IPS-20b (cell line): Measurements from ENCODE around the gene HTR6.
A peak's percentile ranks its signal among the peaks of the same experiment; 100 is the strongest.

Source experiments
- H3K27ac ChIP-seq: one replicate; pipeline ENCODE4 v1.5.1; 2013; ENCODE audit warnings: low read length
- H3K27me3 ChIP-seq: 2 replicates; pipeline ENCODE4 v1.6.1; 2013; ENCODE audit warnings: mild to moderate bottlenecking, low read length, inconsistent platforms; ENCODE audit not compliant: insufficient read depth
- H3K36me3 ChIP-seq: 2 replicates; pipeline ENCODE4 v1.6.1; 2013; ENCODE audit warnings: low read depth, mild to moderate bottlenecking, inconsistent platforms, low read length, moderate library complexity; ENCODE audit not compliant: insufficient read depth
- H3K4me1 ChIP-seq: 2 replicates; pipeline ENCODE4 v1.6.1; 2013; ENCODE audit warnings: mild to moderate bottlenecking, control low read depth, inconsistent platforms, low read length, moderate library complexity; ENCODE audit not compliant: insufficient read depth
- H3K4me3 ChIP-seq: 2 replicates; pipeline ENCODE4 v1.5.1; 2013; ENCODE audit warnings: mild to moderate bottlenecking, low read length, inconsistent platforms
- H3K9ac ChIP-seq: 2 replicates; pipeline ENCODE4 v1.6.1; 2013; ENCODE audit warnings: low read depth, mild to moderate bottlenecking, inconsistent platforms, low read length, moderate library complexity
- H3K9me3 ChIP-seq: 2 replicates; pipeline ENCODE4 v1.6.1; 2013; ENCODE audit warnings: mild to moderate bottlenecking, low read depth, low read length, inconsistent platforms; ENCODE audit not compliant: insufficient read depth

HTR6 gene

GRCh38 chr1:19696820-19697219 is 32.1 kb downstream of the HTR6 start:
- Histone ChIP-seq H3K9ac (no peak overlapping the region), H3K4me3 (no peak overlapping the region), H3K27ac (no peak overlapping the region), H3K36me3 (no peaks in the 10 kb centered on the region), H3K27me3 (no peaks in the 10 kb centered on the region), H3K4me1 (no peaks in the 10 kb centered on the region), H3K9me3 (no peaks in the 10 kb centered on the region)

DNA sequence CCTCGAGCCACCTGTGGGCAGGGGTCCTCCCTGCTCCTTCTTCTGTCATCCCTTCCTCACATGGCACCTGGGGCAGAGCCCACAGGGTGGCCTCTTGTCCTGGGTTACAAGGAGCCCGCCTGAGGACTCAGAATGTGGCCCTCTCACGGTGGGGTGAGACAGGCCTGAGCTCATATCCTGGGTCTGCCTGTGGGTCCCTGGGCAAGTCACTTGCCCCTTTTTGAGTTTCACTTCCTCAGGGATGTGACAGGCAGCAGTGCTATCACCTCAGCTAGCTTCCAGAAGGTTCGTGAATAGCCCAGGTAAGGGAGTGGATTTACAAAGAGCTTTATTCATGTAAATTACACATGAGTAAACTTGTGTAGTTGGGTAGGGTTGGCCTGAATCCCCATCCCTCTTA is 33.5 kb downstream of the HTR6 start:
- Histone ChIP-seq H3K36me3 (no peaks in the 10 kb centered on the region), H3K4me1 (no peaks in the 10 kb centered on the region), H3K9ac (no peak overlapping the region), H3K9me3 (no peaks in the 10 kb centered on the region), H3K27ac (no peak overlapping the region), H3K4me3 (no peak overlapping the region), H3K27me3 (no peaks in the 10 kb centered on the region)

- no peaks in the 10 kb centered on the region for H3K36me3 ChIP-seq
- H3K27me3 ChIP-seq = no peaks in the 10 kb centered on the region
- H3K9me3 ChIP-seq = no peaks in the 10 kb centered on the region
- no peak overlapping the region for H3K27ac ChIP-seq
- no peak overlapping the region for H3K4me3 ChIP-seq
- no peak overlapping the region for H3K9ac ChIP-seq
- peaks cover 4% of the 10 kb centered on the region; the same call in 1 of the 2 replicates for H3K4me1 ChIP-seq
Measured at GRCh38 chr1:19700079-19700777, 35.6 kb downstream of the HTR6 start.

DNA sequence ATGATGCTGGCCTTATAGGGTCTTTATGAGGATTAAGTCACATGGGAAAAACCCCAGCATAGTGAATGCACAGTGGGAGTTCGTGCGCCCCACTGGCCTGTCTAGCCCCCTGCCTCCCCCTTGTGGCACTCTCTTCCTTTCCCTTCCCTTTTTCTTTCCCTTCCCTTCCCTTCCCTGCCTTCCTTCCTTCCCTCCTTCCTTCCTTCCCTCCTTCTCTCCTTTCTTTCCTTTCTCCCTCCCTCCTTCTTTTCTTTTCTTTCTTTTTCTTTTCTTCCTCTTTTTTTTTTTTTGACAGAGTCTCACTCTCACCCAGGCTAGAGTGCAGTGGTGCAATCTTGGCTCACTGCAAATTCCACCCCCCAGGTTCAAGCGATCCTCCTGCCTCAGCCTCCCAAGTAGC is 38.6 kb downstream of the HTR6 start:
- H3K4me3 ChIP-seq = no peak overlapping the region
- H3K27me3 ChIP-seq = no peaks in the 10 kb centered on the region
- H3K9me3 ChIP-seq = no peaks in the 10 kb centered on the region
- no peaks in the 10 kb centered on the region for H3K36me3 ChIP-seq
- peaks cover 4% of the 10 kb centered on the region; the same call in 1 of the 2 replicates for H3K4me1 ChIP-seq
- H3K27ac ChIP-seq = no peak overlapping the region
- no peak overlapping the region for H3K9ac ChIP-seq

GRCh38 chr1:19704247-19705113 is 39.8 kb downstream of the HTR6 start:
- no peak overlapping the region for H3K9ac ChIP-seq
- H3K27ac ChIP-seq = no peak overlapping the region
- H3K4me3 ChIP-seq = peak overlapping the region; percentile 51; the same call in 1 of the 2 replicates
- no peaks in the 10 kb centered on the region for H3K9me3 ChIP-seq
- peaks cover 4% of the 10 kb centered on the region; the same call in 1 of the 2 replicates for H3K4me1 ChIP-seq
- H3K36me3 ChIP-seq = no peaks in the 10 kb centered on the region
- H3K27me3 ChIP-seq = no peaks in the 10 kb centered on the region

DNA sequence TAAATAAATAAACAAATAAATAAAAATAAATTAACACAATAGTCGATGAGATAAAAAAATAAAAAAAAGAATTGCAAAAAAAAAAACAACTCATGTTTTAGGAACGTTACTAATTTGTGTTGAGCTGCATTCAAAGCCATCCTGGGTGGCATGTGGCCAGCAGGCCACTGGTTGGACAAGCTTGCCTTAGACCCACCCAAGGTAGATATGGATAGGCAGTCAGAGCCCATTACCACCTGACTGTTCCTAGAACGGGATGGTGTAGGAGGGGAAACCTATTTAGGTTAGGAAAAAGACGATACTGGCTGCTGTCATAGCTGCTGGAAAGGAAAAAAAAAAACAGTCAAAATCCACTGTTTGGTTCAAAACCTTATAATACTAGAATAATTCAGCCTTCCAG is 40.8 kb downstream of the HTR6 start:
- no peaks in the 10 kb centered on the region for H3K27me3 ChIP-seq
- H3K9me3 ChIP-seq = no peaks in the 10 kb centered on the region
- H3K4me3 ChIP-seq = no peak overlapping the region
- H3K9ac ChIP-seq = no peak overlapping the region
- H3K4me1 ChIP-seq = peaks cover 4% of the 10 kb centered on the region; the same call in 1 of the 2 replicates
- H3K36me3 ChIP-seq = no peaks in the 10 kb centered on the region
- H3K27ac ChIP-seq = no peak overlapping the region

- Histone ChIP-seq H3K36me3 (no peaks in the 10 kb centered on the region), H3K9me3 (no peaks in the 10 kb centered on the region), H3K4me1 (peaks cover 4% of the 10 kb centered on the region; the same call in 1 of the 2 replicates), H3K27me3 (no peaks in the 10 kb centered on the region), H3K9ac (no peak overlapping the region), H3K4me3 (no peak overlapping the region), H3K27ac (no peak overlapping the region)
Measured at GRCh38 chr1:19706136-19706535, 41.5 kb downstream of the HTR6 start.

DNA sequence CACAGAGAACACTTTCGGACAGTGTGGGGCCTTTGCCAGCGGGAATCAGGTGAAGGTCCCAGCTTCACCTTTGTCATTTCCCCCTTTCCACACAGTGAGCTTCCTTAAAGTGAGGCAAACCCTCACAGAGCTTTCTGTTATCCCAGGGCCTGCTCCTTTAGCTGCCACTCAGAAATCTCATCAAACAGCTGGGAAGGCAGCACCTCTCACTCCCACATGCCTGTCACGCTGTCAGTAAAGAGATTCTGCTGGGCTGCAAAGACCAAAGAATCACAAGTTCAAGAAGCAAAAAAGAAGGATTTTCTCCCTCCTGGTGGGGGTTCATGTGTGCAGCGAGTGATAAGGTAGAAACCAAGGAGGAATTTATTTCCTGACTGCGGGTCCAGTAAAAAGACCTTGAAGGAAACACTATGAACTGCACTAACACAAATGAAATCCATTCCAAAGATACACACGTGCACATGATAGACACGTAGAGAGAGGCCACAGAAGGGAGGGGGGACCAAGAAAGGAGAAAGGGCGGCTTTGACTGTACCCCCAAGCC is 44.0 kb downstream of the HTR6 start:
- no peaks in the 10 kb centered on the region for H3K36me3 ChIP-seq
- no peak overlapping the region for H3K9ac ChIP-seq
- H3K4me3 ChIP-seq = no peak overlapping the region
- peaks cover 10% of the 10 kb centered on the region; the same call in 1 of the 2 replicates for H3K4me1 ChIP-seq
- H3K9me3 ChIP-seq = no peaks in the 10 kb centered on the region
- no peak overlapping the region for H3K27ac ChIP-seq
- no peaks in the 10 kb centered on the region for H3K27me3 ChIP-seq

DNA sequence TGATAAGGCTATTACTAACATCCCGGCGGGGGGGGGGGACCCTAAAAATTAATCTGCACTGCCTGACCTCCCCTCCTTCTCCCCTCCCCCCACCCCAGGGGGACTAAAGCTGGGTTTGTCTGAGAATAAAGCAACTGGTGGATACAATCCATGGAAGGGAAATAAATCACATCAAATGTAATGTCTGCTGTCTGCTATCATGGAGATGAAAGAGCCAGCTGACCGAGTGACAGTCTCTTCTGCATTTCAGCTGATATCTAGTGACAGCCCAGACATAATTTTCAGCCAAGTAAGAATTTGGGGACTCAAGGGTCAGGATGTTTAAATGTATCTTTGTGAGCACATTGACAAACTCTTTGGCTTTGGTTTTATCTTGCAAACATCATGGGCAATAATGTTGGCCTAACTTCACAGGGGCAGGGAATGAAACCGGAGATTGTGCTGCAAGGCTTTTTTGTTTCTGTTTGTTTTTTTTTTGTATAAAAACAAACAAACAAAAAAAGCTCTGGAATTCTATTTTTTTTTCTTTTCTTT is 44.7 kb downstream of the HTR6 start:
- H3K27me3 ChIP-seq = no peaks in the 10 kb centered on the region
- H3K36me3 ChIP-seq = no peaks in the 10 kb centered on the region
- no peak overlapping the region for H3K27ac ChIP-seq
- no peak overlapping the region for H3K9ac ChIP-seq
- peaks cover 6% of the 10 kb centered on the region; the same call in 1 of the 2 replicates for H3K4me1 ChIP-seq
- no peak overlapping the region for H3K4me3 ChIP-seq
- H3K9me3 ChIP-seq = no peaks in the 10 kb centered on the region

GRCh38 chr1:19710825-19711611 is 46.3 kb downstream of the HTR6 start:
- Histone ChIP-seq H3K9ac (no peak overlapping the region), H3K4me1 (peaks cover 5% of the 10 kb centered on the region; the same call in 1 of the 2 replicates), H3K4me3 (no peak overlapping the region), H3K9me3 (no peaks in the 10 kb centered on the region), H3K27ac (no peak overlapping the region), H3K36me3 (no peaks in the 10 kb centered on the region), H3K27me3 (no peaks in the 10 kb centered on the region)

- Histone ChIP-seq H3K27ac (no peak overlapping the region), H3K9me3 (no peaks in the 10 kb centered on the region), H3K4me1 (peaks cover 5% of the 10 kb centered on the region; the same call in 1 of the 2 replicates), H3K36me3 (no peaks in the 10 kb centered on the region), H3K27me3 (no peaks in the 10 kb centered on the region), H3K4me3 (no peak overlapping the region), H3K9ac (no peak overlapping the region)
Measured at GRCh38 chr1:19712928-19713327, 48.3 kb downstream of the HTR6 start.
